DND-41 (cell line): Measurements from ENCODE around the gene NARS2.
"Not testable (repeated sequence)": the region's sequence is repeated elsewhere in the genome, so short reads cannot be mapped to it uniquely, and the experiment has no call there.

Experiments used
- ATAC-seq: fragments of 200-7000 bp; cut with Tn5 transposase; 3 replicates; pipeline ENCODE4 v1.9.1; 2021; ENCODE audit warnings: low read depth; ENCODE audit not compliant: insufficient read depth
- DNase-seq: peaks from one replicate; pipeline ENCODE4 v3.0.0-alpha.2; 2020
- H2AFZ ChIP-seq: 2 replicates; pipeline ENCODE4 v1.6.0; 2012; ENCODE audit warnings: low read depth, low read length
- H3K27ac ChIP-seq: 2 replicates; pipeline ENCODE4 v1.5.1; 2012; ENCODE audit warnings: low read length, inconsistent platforms
- H3K27me3 ChIP-seq: fragments of 200-600 bp; sonication (generic); 2 replicates; pipeline ENCODE4 v1.6.0; 2012; ENCODE audit warnings: low read length, mild to moderate bottlenecking, inconsistent platforms; ENCODE audit not compliant: insufficient read depth, poor library complexity
- H3K36me3 ChIP-seq: 2 replicates; pipeline ENCODE4 v1.5.1; 2012; ENCODE audit warnings: low read length, inconsistent platforms; ENCODE audit not compliant: insufficient read depth
- H3K4me1 ChIP-seq: 2 replicates; pipeline ENCODE4 v1.5.1; 2012; ENCODE audit warnings: mild to moderate bottlenecking, low read length; ENCODE audit not compliant: insufficient read depth
- H3K4me2 ChIP-seq: 2 replicates; pipeline ENCODE4 v1.6.0; 2012; ENCODE audit warnings: mild to moderate bottlenecking, moderate library complexity, low read length, inconsistent platforms; ENCODE audit not compliant: insufficient read depth
- H3K4me3 ChIP-seq, 2 experiments: fragments of 200-600 bp in 1 of 2; shearing (Covaris generic) in 1 of 2; 2 replicates each; pipeline ENCODE4 v1.5.1; 2012 to 2016; ENCODE audit warnings: inconsistent platforms in 2 of 2, low read length in 2 of 2, mild to moderate bottlenecking in 2 of 2, low read depth in 1 of 2, moderate library complexity in 1 of 2
- H3K79me2 ChIP-seq: 2 replicates; pipeline ENCODE4 v1.6.0; 2012; ENCODE audit warnings: low read length, inconsistent platforms; ENCODE audit not compliant: insufficient read depth
- H3K9ac ChIP-seq: 2 replicates; pipeline ENCODE4 v1.6.0; 2012; ENCODE audit warnings: low read depth, mild to moderate bottlenecking, inconsistent platforms, low read length, moderate library complexity
- H3K9me3 ChIP-seq: 2 replicates; pipeline ENCODE4 v1.5.1; 2012; ENCODE audit warnings: low read length, moderate library complexity, mild to moderate bottlenecking, inconsistent platforms; ENCODE audit not compliant: insufficient read depth, severe bottlenecking
- H4K20me1 ChIP-seq: 2 replicates; pipeline ENCODE4 v1.6.0; 2012; ENCODE audit warnings: low read length; ENCODE audit not compliant: insufficient read depth
- CTCF ChIP-seq: IDR thresholded peaks from 2 replicates; pipeline ENCODE4 v1.5.1; 2012; ENCODE audit warnings: borderline replicate concordance, low read length, moderate library complexity, mild to moderate bottlenecking; ENCODE audit not compliant: poor library complexity, severe bottlenecking; ENCODE audit errors: extremely low read depth
- EZH2 ChIP-seq: IDR thresholded peaks from 3 replicates; pipeline ENCODE4 v1.6.1; 2012; ENCODE audit warnings: borderline replicate concordance, low read depth, mild to moderate bottlenecking, moderate library complexity, low read length, inconsistent platforms; ENCODE audit not compliant: severe bottlenecking

Gene NARS2

GRCh38 chr11:78520230-78520629, 54.4 kb downstream of the NARS2 start:
- no peaks in the 10 kb centered on the region; the same call in 1 of the 2 replicates for H3K36me3 ChIP-seq
- no peak for TF ChIP-seq EZH2
- TF ChIP-seq CTCF, result no peak

DNA sequence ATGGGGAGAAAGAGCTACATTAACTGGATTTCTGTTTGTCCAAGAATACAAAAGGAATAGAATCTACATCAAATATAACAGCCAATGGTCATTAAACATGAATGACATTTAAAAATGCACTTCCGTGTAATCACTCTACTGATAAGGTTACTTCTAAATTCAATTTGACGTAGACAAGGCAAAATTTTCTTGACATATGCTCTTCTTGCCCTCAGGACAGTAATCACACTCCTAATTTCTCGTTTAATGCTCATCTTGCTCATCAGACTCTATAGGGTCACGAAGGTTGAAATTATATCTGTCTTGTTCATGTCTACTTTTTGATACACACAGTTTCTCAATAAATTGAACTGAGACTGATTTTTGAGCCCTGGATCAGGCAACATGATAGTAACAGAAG, 58.4 kb downstream of the NARS2 start:
- Histone ChIP-seq H3K36me3 (peaks cover under 1% of the 10 kb centered on the region; the same call in 1 of the 2 replicates), H3K27me3 (no peaks in the 10 kb centered on the region), H2AFZ (no peak overlapping the region), H3K9ac (no peak overlapping the region), H3K27ac (no peak overlapping the region), H3K9me3 (no peaks in the 10 kb centered on the region), H3K4me2 (no peak overlapping the region), H3K4me1 (no peaks in the 10 kb centered on the region), H3K79me2 (no peaks in the 10 kb centered on the region), H3K4me3 (no peak overlapping the region), H4K20me1 (no peaks in the 10 kb centered on the region)
- DNase-seq, result no peak
- no peak for TF ChIP-seq CTCF
- no peak for TF ChIP-seq EZH2
- no peak for ATAC-seq

More at GRCh38 chr11:78520230-78520629, 54.4 kb downstream of the NARS2 start:
- no peaks in the 10 kb centered on the region for H4K20me1 ChIP-seq
- ATAC-seq (no peak), DNase-seq (no peak)
- no peak overlapping the region for H3K27ac ChIP-seq
- no peaks in the 10 kb centered on the region for H3K9me3 ChIP-seq
- H3K9ac ChIP-seq, result no peak overlapping the region
- H2AFZ ChIP-seq, result no peak overlapping the region
- 0 out of 2 replicates have a peak, but pooled peaks cover 1% of the 10 kb centered on the region for H3K79me2 ChIP-seq
- H3K4me1 ChIP-seq, result no peaks in the 10 kb centered on the region
- H3K27me3 ChIP-seq, result no peaks in the 10 kb centered on the region
- H3K4me3 ChIP-seq, result no peak overlapping the region
- no peak overlapping the region for H3K4me2 ChIP-seq

DNA sequence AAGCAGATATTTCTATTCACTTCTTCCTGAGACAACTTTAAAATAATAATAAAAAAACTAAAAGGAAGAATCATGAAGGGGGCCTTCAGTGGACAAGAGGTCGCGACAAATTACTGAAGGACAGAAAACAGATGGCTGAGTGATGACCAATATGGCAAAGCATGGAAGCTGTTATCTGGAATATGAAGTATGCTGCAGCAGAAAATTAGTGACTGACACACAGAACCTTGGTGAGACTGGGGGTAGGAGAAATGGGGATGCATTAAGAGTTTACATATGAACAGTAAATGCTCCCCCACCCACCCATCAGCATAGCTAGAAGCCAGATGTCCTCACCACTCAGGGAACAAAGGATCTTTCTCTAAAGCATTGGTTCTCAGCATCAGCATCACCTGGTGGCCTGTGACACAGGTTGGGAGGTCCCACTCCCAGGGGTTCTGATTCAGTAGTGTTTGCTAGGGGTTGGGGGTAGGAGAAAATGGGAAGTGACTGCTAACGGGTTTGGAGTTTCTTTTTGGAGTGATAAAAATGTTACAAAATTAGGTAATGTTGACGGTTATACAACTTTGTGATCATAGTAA, 59.7 kb downstream of the NARS2 start:
- Histone ChIP-seq H3K79me2 (no peaks in the 10 kb centered on the region), H3K4me2 (no peak overlapping the region), H3K27me3 (no peaks in the 10 kb centered on the region), H3K9ac (no peak overlapping the region), H3K36me3 (peaks cover 11% of the 10 kb centered on the region; the same call in 1 of the 2 replicates), H3K4me3 (no peak overlapping the region), H3K27ac (no peak overlapping the region), H2AFZ (no peak overlapping the region), H4K20me1 (no peaks in the 10 kb centered on the region), H3K4me1 (no peaks in the 10 kb centered on the region), H3K9me3 (peaks cover 12% of the 10 kb centered on the region)
- ATAC-seq (no peak), DNase-seq (no peak)
- TF ChIP-seq EZH2 (no peak), CTCF (no peak)

DNA sequence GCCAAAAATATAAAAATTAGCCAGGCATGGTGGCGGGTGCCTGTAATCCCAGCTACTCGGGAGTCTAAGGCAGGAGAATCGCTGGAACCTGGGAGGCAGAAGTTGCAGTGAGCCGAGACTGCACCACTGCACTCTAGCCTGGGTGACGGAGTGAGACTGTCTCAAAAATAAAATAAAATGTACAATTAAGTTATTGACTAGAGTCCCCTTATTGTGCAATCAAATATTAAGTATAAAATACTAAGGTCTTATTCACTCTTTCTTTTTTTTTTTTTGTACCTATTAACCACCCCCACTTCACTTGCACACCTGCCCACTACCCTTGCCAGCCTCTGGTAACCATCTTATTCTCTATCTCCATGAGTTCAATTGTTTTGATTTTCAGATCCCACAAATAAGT, 61.6 kb downstream of the NARS2 start:
- H3K4me1 ChIP-seq, ATAC-seq, H3K4me2 ChIP-seq, H3K9ac ChIP-seq, H3K27me3 ChIP-seq, H2AFZ ChIP-seq, H3K4me3 ChIP-seq, DNase-seq, H3K79me2 ChIP-seq, H3K27ac ChIP-seq, H4K20me1 ChIP-seq: not testable (repeated sequence)
- peaks cover 16% of the 10 kb centered on the region; the same call in 1 of the 2 replicates for H3K36me3 ChIP-seq
- peaks cover 14% of the 10 kb centered on the region for H3K9me3 ChIP-seq
